ENCODE results near the gene SLC25A28. TPM values are rescaled to one million over a fixed set of nuclear protein-coding genes. Genes with fewer than 3 reads are reported as not detected.
"Not testable (repeated sequence)": the region's sequence is repeated elsewhere in the genome, so short reads cannot be mapped to it uniquely, and the experiment has no call there.

SLC25A28 gene
- polyA plus RNA-seq, 1 experiment: 38.9 TPM

DNA sequence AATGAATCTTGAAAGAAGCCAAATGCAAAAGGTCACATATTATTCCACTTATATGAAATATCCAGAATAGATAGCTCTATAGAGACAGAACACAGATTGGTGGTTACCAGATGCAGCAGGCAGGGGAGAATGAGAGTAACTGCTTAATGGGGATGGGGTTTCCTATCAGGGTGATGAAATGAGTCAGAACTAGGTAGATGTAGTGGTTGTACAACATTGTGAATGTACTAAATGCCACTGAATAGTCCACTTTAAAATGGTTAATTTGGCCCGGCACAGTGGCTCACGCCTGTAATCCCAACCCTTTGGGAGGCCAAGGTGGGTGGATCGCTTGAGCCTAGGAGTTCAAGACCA is 9.4 kb upstream of the SLC25A28 start:
- no peaks in the 10 kb centered on the region for H3K36me3 ChIP-seq (ENCODE audit: control insufficient read depth, insufficient read depth, low read length)
- no peak overlapping the region for H3K4me3 ChIP-seq (ENCODE audit: low read depth, low read length)
- no peak for DNase-seq (ENCODE audit: low read depth)
- TF ChIP-seq, protein P1, sequence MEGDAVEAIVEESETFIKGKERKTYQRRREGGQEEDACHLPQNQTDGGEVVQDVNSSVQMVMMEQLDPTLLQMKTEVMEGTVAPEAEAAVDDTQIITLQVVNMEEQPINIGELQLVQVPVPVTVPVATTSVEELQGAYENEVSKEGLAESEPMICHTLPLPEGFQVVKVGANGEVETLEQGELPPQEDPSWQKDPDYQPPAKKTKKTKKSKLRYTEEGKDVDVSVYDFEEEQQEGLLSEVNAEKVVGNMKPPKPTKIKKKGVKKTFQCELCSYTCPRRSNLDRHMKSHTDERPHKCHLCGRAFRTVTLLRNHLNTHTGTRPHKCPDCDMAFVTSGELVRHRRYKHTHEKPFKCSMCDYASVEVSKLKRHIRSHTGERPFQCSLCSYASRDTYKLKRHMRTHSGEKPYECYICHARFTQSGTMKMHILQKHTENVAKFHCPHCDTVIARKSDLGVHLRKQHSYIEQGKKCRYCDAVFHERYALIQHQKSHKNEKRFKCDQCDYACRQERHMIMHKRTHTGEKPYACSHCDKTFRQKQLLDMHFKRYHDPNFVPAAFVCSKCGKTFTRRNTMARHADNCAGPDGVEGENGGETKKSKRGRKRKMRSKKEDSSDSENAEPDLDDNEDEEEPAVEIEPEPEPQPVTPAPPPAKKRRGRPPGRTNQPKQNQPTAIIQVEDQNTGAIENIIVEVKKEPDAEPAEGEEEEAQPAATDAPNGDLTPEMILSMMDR (IDR thresholded peaks at IDR 0.05; ENCODE audit: insufficient read depth, low read depth, low read length): no peak
- CTCF ChIA-PET: interaction anchor here (0.6 to 9.7 kb wide), 3 partner anchors 10 to 81 kb away, joined by 3 to 133 read pairs (median 10); partner anchors contain the start of gene ENTPD7
- POLR2A ChIA-PET: no interaction called here
- H3K27me3 ChIP-seq (ENCODE audit: control insufficient read depth, insufficient read depth, low read length): peaks cover 2% of the 10 kb centered on the region; the same call in 1 of the 2 replicates

DNA sequence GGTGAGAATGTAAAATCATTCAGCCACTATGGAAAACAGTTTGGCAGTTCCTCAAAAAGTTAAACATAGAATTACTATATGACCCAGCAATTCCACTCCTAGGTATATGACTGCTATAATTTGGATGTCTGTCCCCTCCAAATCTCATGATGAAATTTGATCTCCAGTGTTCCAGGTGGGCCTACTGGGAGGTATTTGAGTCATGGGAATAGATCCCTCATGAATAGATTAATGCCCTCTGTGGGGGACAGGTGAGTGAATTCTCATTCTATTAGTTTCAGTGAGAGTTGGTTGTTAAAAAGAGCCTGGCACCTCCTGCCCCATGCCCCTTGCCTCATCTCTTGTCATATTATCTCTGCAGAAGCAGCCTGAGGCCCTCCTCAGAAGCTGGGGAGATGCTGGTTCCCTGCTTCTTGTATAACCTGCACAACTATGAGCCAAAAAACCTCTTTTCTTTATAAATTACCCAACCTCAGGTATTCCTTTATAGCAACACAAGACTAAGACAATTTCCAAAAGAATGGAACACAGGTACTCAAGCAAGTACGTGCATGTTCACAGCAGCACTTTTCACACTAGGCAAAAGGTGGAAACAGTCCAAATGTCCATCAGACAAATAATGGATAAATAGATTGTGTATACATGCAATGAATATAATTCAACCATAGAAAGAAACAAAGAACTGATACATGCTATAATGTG is 8.8 kb upstream of the SLC25A28 start:
- CTCF ChIA-PET: interaction anchor here (0.6 to 9.7 kb wide), 3 partner anchors 11 to 82 kb away, joined by 3 to 133 read pairs (median 10); partner anchors contain the start of gene ENTPD7
- H3K36me3 ChIP-seq (ENCODE audit: control insufficient read depth, insufficient read depth, low read length): no peaks in the 10 kb centered on the region
- H3K27me3 ChIP-seq (ENCODE audit: control insufficient read depth, insufficient read depth, low read length): peaks cover 2% of the 10 kb centered on the region; the same call in 1 of the 2 replicates
- POLR2A ChIA-PET: no interaction called here
- DNase-seq (ENCODE audit: low read depth): no peak
- TF ChIP-seq, protein P1 (IDR thresholded peaks at IDR 0.05; ENCODE audit: insufficient read depth, low read depth, low read length): no peak
- no peak overlapping the region for H3K4me3 ChIP-seq (ENCODE audit: low read depth, low read length)

DNA sequence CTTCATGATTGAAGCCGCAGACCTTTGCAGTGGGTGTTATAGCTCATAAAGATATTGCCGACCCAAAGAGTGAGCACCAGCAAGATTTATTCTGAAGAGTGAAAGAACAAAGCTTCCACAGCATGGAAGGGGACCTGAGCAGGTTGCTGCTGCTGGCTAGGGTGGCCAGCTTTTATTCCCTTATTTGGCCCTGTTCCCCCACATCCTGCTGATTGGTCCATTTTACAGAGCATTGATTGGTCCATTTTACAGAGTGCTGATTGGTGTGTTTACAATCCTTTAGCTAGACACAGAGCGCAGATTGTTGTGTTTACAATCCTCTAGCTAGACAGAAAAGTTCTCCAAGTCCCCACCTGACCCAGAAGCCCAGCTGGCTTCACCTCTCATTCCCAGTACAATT is 4.9 kb upstream of the SLC25A28 start:
- CTCF ChIA-PET: interaction anchor here (9.7 kb wide), 1 partner anchor 86 kb away, joined by 133 read pairs; no protein-coding TSS in a partner anchor
- H3K4me3 ChIP-seq (ENCODE audit: low read depth, low read length); H3K36me3 ChIP-seq (ENCODE audit: control insufficient read depth, insufficient read depth, low read length); H3K27me3 ChIP-seq (ENCODE audit: control insufficient read depth, insufficient read depth, low read length); DNase-seq (ENCODE audit: low read depth); POLR2A ChIA-PET: not testable (repeated sequence)

DNA sequence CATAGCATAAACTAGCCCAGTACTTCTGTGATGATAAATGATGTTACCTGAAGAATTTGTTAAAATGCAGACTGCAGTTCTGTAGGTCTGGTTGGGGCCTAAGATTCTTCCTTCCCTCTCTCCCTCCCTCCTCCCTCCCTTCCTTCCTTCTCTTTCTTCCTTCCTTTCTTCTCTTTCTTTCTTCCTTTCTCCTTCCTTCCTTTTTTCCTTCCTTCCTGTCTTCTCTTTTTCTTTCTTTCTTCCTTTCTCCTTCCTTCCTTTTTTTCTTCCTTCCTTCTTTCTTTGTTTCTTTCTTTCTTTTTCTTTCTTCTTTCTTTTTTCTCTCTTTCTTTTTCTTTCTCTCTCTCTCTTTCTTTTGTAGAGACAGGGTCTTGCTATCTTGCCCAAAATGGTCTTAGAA is 3.7 kb upstream of the SLC25A28 start:
- CTCF ChIA-PET: interaction anchor here (1.2 kb wide), 1 partner anchor 87 kb away, joined by 6 read pairs; no protein-coding TSS in a partner anchor
- no peaks in the 10 kb centered on the region for H3K36me3 ChIP-seq (ENCODE audit: control insufficient read depth, insufficient read depth, low read length)
- H3K27me3 ChIP-seq (ENCODE audit: control insufficient read depth, insufficient read depth, low read length): no peaks in the 10 kb centered on the region
- no peak overlapping the region for H3K4me3 ChIP-seq (ENCODE audit: low read depth, low read length)
- no peak for DNase-seq (ENCODE audit: low read depth)
- TF ChIP-seq, protein P1 (IDR thresholded peaks at IDR 0.05; ENCODE audit: insufficient read depth, low read depth, low read length): no peak
- POLR2A ChIA-PET: no interaction called here

DNA sequence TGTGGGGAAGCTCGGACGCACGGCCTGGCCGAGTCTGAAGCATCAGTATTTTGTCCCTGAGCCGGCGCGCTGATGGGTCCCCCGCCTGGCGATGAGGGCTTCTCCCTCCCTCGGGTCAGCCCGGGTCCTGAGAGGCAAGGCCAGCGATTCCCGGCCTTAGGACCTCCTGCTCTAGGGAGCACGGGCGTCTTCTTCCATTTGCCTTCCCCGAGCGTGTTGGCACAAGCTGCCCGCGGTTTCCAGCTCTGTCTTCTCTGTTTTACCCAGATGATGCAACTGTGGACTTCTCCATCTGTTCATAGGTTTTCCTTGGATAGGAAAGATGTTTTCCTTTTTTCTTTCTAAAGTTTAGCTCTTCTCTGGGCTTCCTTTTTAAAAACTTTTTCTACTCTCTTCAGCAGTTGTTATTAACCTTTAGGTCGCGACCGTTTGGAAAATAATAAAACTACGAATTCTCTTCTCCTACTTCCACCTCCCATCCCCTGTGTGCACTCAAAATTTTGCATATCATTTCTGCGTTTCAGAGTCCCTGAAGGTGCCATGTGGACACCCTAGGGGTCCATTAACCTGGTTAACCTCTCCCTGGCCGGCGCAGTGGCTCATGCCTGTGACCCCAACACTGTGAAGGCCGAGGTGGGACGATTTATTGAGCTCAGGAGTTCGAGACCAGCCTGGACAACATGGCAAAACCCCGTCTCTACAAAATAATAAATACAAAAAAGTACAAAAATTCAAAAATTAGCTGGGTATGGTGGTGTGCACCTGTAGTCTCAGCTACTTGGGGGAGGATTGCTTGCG is 1.4 kb upstream of the SLC25A28 start:
- no peaks in the 10 kb centered on the region for H3K36me3 ChIP-seq (ENCODE audit: control insufficient read depth, insufficient read depth, low read length)
- H3K4me3 ChIP-seq (ENCODE audit: low read depth, low read length): peak overlapping the region; percentile 78
- CTCF ChIA-PET: interaction anchor here (0.5 to 1.9 kb wide), 12 partner anchors 9 to 198 kb away, joined by 3 to 11 read pairs (median 4); partner anchors contain the start of genes COX15 and CUTC
- no peaks in the 10 kb centered on the region for H3K27me3 ChIP-seq (ENCODE audit: control insufficient read depth, insufficient read depth, low read length)
- POLR2A ChIA-PET: interaction anchor here (0.7 to 1.2 kb wide), 2 partner anchors 40 to 249 kb away, joined by 3 to 6 read pairs; no protein-coding TSS in a partner anchor
- TF ChIP-seq, protein P1 (IDR thresholded peaks at IDR 0.05; ENCODE audit: insufficient read depth, low read depth, low read length): no peak
- DNase-seq (ENCODE audit: low read depth): no peak
